Psoas muscle (tissue), 8 donors: ENCODE results near the gene SLC34A3. TPM values are rescaled to one million over a fixed set of nuclear protein-coding genes. Genes with fewer than 3 reads are reported as not detected.

Source experiments
- ATAC-seq, 4 donors: fragments of 200-7000 bp; cut with Tn5 transposase; one replicate each; pipeline ENCODE4 v1.9.1; 2020; ENCODE audit warnings: moderate library complexity in 3 of 4, mild to moderate bottlenecking in 2 of 4
- DNase-seq, 2 donors: peaks; one replicate each; pipeline ENCODE4 v3.0.0-alpha.2; 2020
- H3K27ac ChIP-seq: fragments of 200-600 bp; one replicate; pipeline ENCODE4 v1.8.0; 2022
- H3K27me3 ChIP-seq, 3 donors: fragments of 200-600 bp in 1 of 3; one replicate each; pipeline versions ENCODE4 v1.6.1 to v1.8.0; 2013 to 2022; ENCODE audit warnings: low read length in 2 of 3, mild to moderate bottlenecking in 2 of 3, moderate library complexity in 1 of 3; ENCODE audit not compliant: insufficient read depth in 3 of 3
- H3K36me3 ChIP-seq, 2 donors: fragments of 200-600 bp in 1 of 2; one replicate each; pipeline versions ENCODE4 v1.6.1 to v1.8.0; 2013 to 2022; ENCODE audit warnings: low read depth in 1 of 2, mild to moderate bottlenecking in 1 of 2, moderate library complexity in 1 of 2; ENCODE audit not compliant: insufficient read depth in 1 of 2
- H3K4me1 ChIP-seq: fragments of 200-600 bp; one replicate; pipeline ENCODE4 v1.8.0; 2022
- H3K4me3 ChIP-seq: fragments of 200-600 bp; one replicate; pipeline ENCODE4 v1.8.0; 2022; ENCODE audit warnings: mild to moderate bottlenecking
- H3K9me3 ChIP-seq: fragments of 200-600 bp; one replicate; pipeline ENCODE4 v1.8.0; 2022
- WGBS, 3 donors: extraction: QIAGEN DNeasy Blood & Tissue Kit; methylation state at CpG; one replicate each; pipeline versions ENCODE4 v1.1.6 to v1.1.7; 2013; 5-methylcytosine and 5-hydroxymethylcytosine counted together
- intact Hi-C, 2 donors: fragments of 100-400 bp; cut with DNase I; formaldehyde crosslinking; loops; one replicate each; pipeline versions ENCODE4 v1.11.0 to v1.14.2; 2022
- polyA plus RNA-seq, 3 donors: library from polyadenylated mRNA; stranded (reverse); fragments of 200-250 nt; gene quantifications; one replicate each; pipeline ENCODE4 v1.2.3, GENCODE V29; 2013
- total RNA-seq, 4 donors: library from RNA; stranded (reverse); fragmentation: NEBNext Ultra II Directional in 2 of 4; extraction: Animal tissue kit (Norgen Biotek cat#: 25700) in 2 of 4; gene quantifications; one replicate each; pipeline versions ENCODE4 v1.2.1 to v1.2.4, GENCODE V29; 2021 to 2023
- TF ChIP-seq, protein P1 (sequence below): fragments of 200-600 bp; IDR thresholded peaks from one replicate; pipeline ENCODE4 v1.8.0; 2022; ENCODE audit warnings: antibody characterized with exemption
- donor health status: healthy with polysubstance abuse.
- donor health status: DM: no; HTN: no; CAD: no; lungs with moderate emphysema.
- donor health status: Bipolar disorder and iron deficiency.
- donor health status: healthy.
- donor health status: DM: yes; HTN: yes; CAD: no.
- donor health status: DM: no; HTN: no; CAD: no.
- donor health status: DM: no; HTN: no; CAD: no.
- donor health status: DM: yes; HTN: yes; CAD: no.

Gene SLC34A3
- total and polyA plus RNA-seq, 7 donors, result not detected

DNA sequence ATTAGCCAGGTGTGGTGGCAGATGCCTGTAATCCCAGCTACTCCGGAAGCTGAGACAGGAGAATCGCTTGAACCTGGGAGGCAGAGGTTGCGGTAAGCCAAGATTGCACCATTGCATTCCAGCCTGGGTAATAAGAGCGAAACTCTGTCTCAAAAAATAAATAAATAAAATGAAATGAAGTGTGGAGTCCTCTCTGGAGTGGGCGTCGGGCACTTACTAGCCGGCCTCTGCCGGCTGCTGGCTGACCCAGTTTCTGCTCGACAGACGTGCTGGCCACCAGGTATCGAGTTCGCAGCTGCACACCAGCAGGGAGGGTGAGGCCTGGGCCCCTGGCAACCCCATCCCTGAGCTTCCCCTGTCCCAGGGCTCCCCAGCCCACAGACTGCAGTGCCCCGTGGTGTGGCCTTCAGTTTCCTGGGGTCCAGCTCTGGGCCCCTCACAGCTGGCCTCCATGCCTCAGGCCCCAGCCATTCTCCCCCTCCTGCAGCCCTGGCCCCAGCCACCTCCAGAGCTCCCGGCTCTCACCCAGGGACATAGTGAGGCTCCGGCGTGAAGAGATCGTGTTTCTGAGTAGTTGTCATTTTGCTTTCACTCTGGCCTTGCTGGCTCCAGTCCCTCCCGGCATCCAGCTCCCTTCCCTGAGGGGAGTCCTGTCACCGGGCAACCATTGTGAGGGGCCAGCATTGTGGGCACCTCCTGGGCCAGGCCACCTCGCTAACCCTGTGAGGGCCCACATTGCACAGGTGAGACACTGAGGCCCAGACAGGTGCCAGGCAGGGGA lies 16.6 kb downstream of the SLC34A3 start:
- H3K4me3 ChIP-seq, result peak overlapping the region; percentile 21
- 30 to 41% (median 38%) methylated on average over 20 of the region's 20 CpGs for WGBS, 3 donors
- intact Hi-C loops, result no loop called here
- peaks cover 36% of the 10 kb centered on the region for H3K4me1 ChIP-seq
- peaks cover 0 to 17% of the 10 kb centered on the region in 2 donors for H3K36me3 ChIP-seq
- no peaks in the 10 kb centered on the region for H3K9me3 ChIP-seq
- peak; percentile 17 to 75 (median 68) for ATAC-seq
- TF ChIP-seq, protein P1, sequence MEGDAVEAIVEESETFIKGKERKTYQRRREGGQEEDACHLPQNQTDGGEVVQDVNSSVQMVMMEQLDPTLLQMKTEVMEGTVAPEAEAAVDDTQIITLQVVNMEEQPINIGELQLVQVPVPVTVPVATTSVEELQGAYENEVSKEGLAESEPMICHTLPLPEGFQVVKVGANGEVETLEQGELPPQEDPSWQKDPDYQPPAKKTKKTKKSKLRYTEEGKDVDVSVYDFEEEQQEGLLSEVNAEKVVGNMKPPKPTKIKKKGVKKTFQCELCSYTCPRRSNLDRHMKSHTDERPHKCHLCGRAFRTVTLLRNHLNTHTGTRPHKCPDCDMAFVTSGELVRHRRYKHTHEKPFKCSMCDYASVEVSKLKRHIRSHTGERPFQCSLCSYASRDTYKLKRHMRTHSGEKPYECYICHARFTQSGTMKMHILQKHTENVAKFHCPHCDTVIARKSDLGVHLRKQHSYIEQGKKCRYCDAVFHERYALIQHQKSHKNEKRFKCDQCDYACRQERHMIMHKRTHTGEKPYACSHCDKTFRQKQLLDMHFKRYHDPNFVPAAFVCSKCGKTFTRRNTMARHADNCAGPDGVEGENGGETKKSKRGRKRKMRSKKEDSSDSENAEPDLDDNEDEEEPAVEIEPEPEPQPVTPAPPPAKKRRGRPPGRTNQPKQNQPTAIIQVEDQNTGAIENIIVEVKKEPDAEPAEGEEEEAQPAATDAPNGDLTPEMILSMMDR, result no peak
- peak overlapping the region; percentile 73 for H3K27ac ChIP-seq
- no peaks in the 10 kb centered on the region for H3K27me3 ChIP-seq
- DNase-seq, result no peak

DNA sequence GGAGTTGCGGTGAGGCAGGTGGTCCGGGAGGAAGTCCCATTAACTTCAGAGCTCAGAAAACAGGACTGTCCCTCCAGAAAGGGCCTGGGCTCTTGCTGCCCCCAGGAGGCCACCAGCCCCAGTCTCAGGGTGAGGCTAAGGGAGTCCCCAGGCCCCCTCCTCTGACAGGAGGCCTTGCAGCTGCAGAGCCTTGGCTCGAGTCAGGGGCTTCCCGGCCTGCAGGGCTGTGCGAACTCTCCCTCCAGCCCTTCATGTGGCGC lies 17.1 kb downstream of the SLC34A3 start:
- 75 to 81% (median 80%) methylated on average over 6 of the region's 6 CpGs for WGBS, 3 donors
- intact Hi-C loops, result no loop called here
- DNase-seq (no peak), ATAC-seq (no peak)
- Histone ChIP-seq H3K27ac (peak overlapping the region; percentile 73), H3K4me3 (no peak overlapping the region), H3K36me3 (peaks cover 0 to 12% of the 10 kb centered on the region in 2 donors), H3K27me3 (no peaks in the 10 kb centered on the region), H3K9me3 (no peaks in the 10 kb centered on the region), H3K4me1 (peaks cover 31% of the 10 kb centered on the region)
- TF ChIP-seq, protein P1, result no peak

DNA sequence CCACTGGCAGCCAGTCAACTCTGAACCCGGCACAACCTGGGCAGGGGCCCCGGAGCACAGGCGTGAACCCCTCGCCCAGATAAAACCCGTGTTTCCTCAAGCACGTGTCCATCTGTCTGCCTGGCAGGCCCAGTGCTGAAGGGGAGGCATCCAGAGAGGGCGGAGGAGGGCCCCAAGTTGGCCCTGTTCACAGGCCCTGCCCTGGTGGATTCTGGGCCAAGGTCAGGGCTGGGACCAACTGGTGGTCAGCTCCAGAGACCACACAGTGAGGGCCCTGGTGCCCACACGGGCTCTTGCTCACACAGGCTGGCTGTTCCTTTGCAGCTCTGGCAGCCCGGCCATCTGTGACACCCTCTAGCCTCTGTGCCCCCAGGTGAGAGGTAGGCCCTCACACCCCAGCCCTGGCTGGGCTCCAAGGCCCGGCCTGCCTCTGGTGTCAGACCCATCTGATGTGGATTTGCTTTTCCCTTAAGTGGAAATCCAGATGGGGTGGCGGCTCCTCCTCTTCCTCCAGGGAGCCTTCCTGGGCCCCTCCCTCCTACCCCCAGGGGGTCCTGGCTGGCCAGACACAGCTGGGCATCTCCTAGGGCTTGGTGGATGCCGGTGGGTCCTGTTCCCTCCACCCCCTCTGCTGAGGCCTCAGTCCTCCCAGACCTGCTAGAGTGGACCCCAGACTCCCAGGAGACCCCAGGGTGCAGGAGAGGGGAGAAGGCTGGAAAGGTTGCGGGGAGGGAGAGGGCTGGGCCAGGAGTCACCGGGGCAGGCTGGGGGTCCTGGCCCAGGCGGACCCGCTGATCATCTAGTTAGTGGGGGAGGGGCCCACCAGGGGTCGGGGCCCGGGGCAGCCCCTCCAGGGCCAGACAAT lies 19.9 kb downstream of the SLC34A3 start:
- Histone ChIP-seq H3K27ac (no peak overlapping the region), H3K4me3 (no peak overlapping the region), H3K4me1 (peaks cover 16% of the 10 kb centered on the region), H3K9me3 (no peaks in the 10 kb centered on the region), H3K36me3 (no peaks in the 10 kb centered on the region), H3K27me3 (no peaks in the 10 kb centered on the region)
- DNase-seq (no peak), ATAC-seq (no peak)
- TF ChIP-seq, protein P1, result no peak
- WGBS, 3 donors, result 25 to 53% (median 34%) methylated on average over 17 to 18 of the region's 18 CpGs
- intact Hi-C loops, result no loop called here

DNA sequence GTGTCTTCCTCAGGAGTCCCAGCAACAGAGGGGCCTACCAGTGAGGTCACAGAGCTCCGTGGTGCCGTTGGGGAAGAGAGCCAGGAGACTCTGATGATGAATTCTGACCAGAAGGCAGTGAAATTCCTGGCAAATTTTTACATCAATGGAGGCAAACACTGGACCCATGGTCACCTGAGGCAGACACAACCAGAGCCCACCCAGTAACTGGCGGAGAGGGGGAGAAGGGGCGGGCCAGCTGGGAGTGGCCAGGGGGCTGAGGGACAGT lies 20.4 kb downstream of the SLC34A3 start, which contains the start of gene STPG3:
TSS of gene STPG3 (plus strand) at position 93 of the 268 bp plus-strand sequence. CDS start at position 94, 1 bp downstream.
- H3K4me1 ChIP-seq, result peaks cover 19% of the 10 kb centered on the region
- H3K9me3 ChIP-seq, result no peaks in the 10 kb centered on the region
- TF ChIP-seq, protein P1, result no peak
- intact Hi-C loops, result no loop called here
- no peak within 1 kb of the TSS for H3K4me3 ChIP-seq
- no peak within 1 kb of the TSS for H3K27ac ChIP-seq
- no peak for DNase-seq
- ATAC-seq, result no peak
- WGBS, 3 donors, result 50 to 66% (median 53%) methylated on average over 4 of the region's 4 CpGs
- no peaks in the 10 kb centered on the region for H3K27me3 ChIP-seq
- H3K36me3 ChIP-seq, result peaks cover 0 to under 1% of the 10 kb centered on the region in 2 donors
